H1 (cell line): ENCODE measurements around the gene ADGRL3. TPM values are rescaled to one million over a fixed set of nuclear protein-coding genes. Genes with fewer than 3 reads are reported as not detected.

ENCODE experiments used
- CTCF ChIA-PET: fragments of 300-600 bp; sonication (Branson Sonifier 250); formaldehyde crosslinking; loops from one replicate; lab custom pipeline; 2021; ENCODE audit not compliant: partially characterized antibody; lab: Charles Lee
- POLR2A ChIA-PET: fragments of 300-600 bp; sonication (Branson Sonifier 250); formaldehyde crosslinking; loops from one replicate; lab custom pipeline; 2021; ENCODE audit warnings: inconsistent platforms; ENCODE audit not compliant: partially characterized antibody; lab: Charles Lee
- DNase-seq, 2 experiments: peaks; one replicate each; pipeline versions ENCODE4 v3.0.0 to v3.0.0-alpha.2; 2010 to 2022; ENCODE audit warnings: low spot score in 2 of 2, low read depth in 1 of 2, mixed read lengths in 1 of 2
- FAIRE-seq: peaks from 2 replicates; lab custom pipeline; 2011; peaks lifted over from hg19 to GRCh38; lab: Jason Lieb, UNC
- H2AFZ ChIP-seq: 2 replicates; pipeline ENCODE4 v1.8.1; 2012; ENCODE audit warnings: low read length, inconsistent platforms
- H2AK5ac ChIP-seq: 2 replicates; pipeline ENCODE4 v1.6.1; 2013; ENCODE audit warnings: low read depth, low read length
- H2BK120ac ChIP-seq: replicated peaks from 2 replicates; pipeline ENCODE3; 2013; ENCODE audit warnings: low read depth, low read length, inconsistent platforms
- H2BK12ac ChIP-seq: 2 replicates; pipeline ENCODE4 v1.6.1; 2013; ENCODE audit warnings: low read depth, low read length
- H2BK15ac ChIP-seq: 2 replicates; pipeline ENCODE4 v1.6.1; 2013; ENCODE audit warnings: low read length
- H2BK20ac ChIP-seq: 2 replicates; pipeline ENCODE4 v1.6.1; 2013; ENCODE audit warnings: low read length
- H2BK5ac ChIP-seq: 2 replicates; pipeline ENCODE4 v1.6.1; 2013; ENCODE audit warnings: low read depth, low read length
- H3K14ac ChIP-seq: 2 replicates; pipeline ENCODE4 v1.6.1; 2013; ENCODE audit warnings: inconsistent platforms; ENCODE audit not compliant: insufficient read length
- H3K18ac ChIP-seq: 2 replicates; pipeline ENCODE4 v1.6.1; 2013; ENCODE audit warnings: low read length; ENCODE audit errors: extremely low read depth
- H3K23ac ChIP-seq: 2 replicates; pipeline ENCODE4 v1.6.1; 2013; ENCODE audit warnings: inconsistent platforms; ENCODE audit not compliant: insufficient read length
- H3K23me2 ChIP-seq: 2 replicates; pipeline ENCODE4 v1.6.1; 2013; ENCODE audit warnings: low read depth, low read length
- H3K27ac ChIP-seq: 2 replicates; pipeline ENCODE4 v1.6.1; 2011; ENCODE audit warnings: low read depth, low read length, inconsistent platforms
- H3K27me3 ChIP-seq, 4 experiments: replicated peaks in 1 of 4; 1 replicate in 1 of 4; 2 replicates in 3 of 4; pipeline versions ENCODE4 v1.6.1 to v1.8.1; 2011 to 2013; ENCODE audit warnings: low read length in 3 of 4, mild to moderate bottlenecking in 3 of 4, inconsistent platforms in 2 of 4, mixed read lengths in 2 of 4, moderate library complexity in 1 of 4; ENCODE audit not compliant: control insufficient read depth in 3 of 4, insufficient read depth in 3 of 4; ENCODE audit errors: extremely low read depth in 1 of 4
- H3K36me3 ChIP-seq, 4 experiments: 2 replicates each; pipeline versions ENCODE4 v1.6.1 to v1.8.1; 2011 to 2013; ENCODE audit warnings: mild to moderate bottlenecking in 4 of 4, low read length in 3 of 4, moderate library complexity in 2 of 4, control low read depth in 1 of 4, inconsistent platforms in 1 of 4; ENCODE audit not compliant: insufficient read depth in 4 of 4, control insufficient read depth in 2 of 4
- H3K4ac ChIP-seq: replicated peaks from 2 replicates; pipeline ENCODE3; 2013; ENCODE audit warnings: low read length, low read depth, mixed read lengths, inconsistent platforms; ENCODE audit not compliant: insufficient read length
- H3K4me1 ChIP-seq, 4 experiments: replicated peaks in 1 of 4; 1 replicate in 1 of 4; 2 replicates in 3 of 4; pipeline versions ENCODE4 v1.6.1 to v1.8.1; 2011 to 2013; ENCODE audit warnings: low read length in 3 of 4, inconsistent platforms in 2 of 4, mixed read lengths in 1 of 4; ENCODE audit not compliant: insufficient read depth in 4 of 4, control insufficient read depth in 3 of 4
- H3K4me2 ChIP-seq, 2 experiments: 2 replicates each; pipeline versions ENCODE4 v1.6.1 to v1.8.1; 2011 to 2013; ENCODE audit warnings: low read depth in 2 of 2, low read length in 2 of 2, control low read depth in 1 of 2, inconsistent platforms in 1 of 2, mild to moderate bottlenecking in 1 of 2; ENCODE audit not compliant: insufficient read depth in 1 of 2
- H3K4me3 ChIP-seq, 4 experiments: fragments of 200-600, 300-600 bp in 1 of 4; sonication (generic), shearing (Covaris generic), sonication (Bioruptor Twin) in 1 of 4; 2 replicates each; pipeline versions ENCODE4 v1.5.1 to v1.8.1; 2011 to 2016; ENCODE audit warnings: low read length in 4 of 4, low read depth in 3 of 4, control low read depth in 2 of 4, inconsistent platforms in 2 of 4, mild to moderate bottlenecking in 2 of 4, mixed read lengths in 1 of 4, moderate library complexity in 1 of 4; ENCODE audit not compliant: insufficient read depth in 2 of 4; ENCODE audit errors: extremely low read depth in 1 of 4
- H3K56ac ChIP-seq: replicated peaks from 2 replicates; pipeline ENCODE3; 2013; ENCODE audit warnings: low read depth, mild to moderate bottlenecking, mixed read lengths, low read length, inconsistent platforms; ENCODE audit not compliant: insufficient read length
- H3K79me1 ChIP-seq: 2 replicates; pipeline ENCODE4 v1.6.1; 2013; ENCODE audit warnings: low read depth, low read length, control low read depth
- H3K79me2 ChIP-seq, 2 experiments: 2 replicates each; pipeline versions ENCODE4 v1.6.1 to v1.8.1; 2012 to 2013; ENCODE audit warnings: low read length in 2 of 2, mild to moderate bottlenecking in 2 of 2, inconsistent platforms in 1 of 2; ENCODE audit not compliant: insufficient read depth in 2 of 2, control insufficient read depth in 1 of 2
- H3K9ac ChIP-seq, 4 experiments: replicated peaks in 1 of 4; 1 replicate in 1 of 4; 2 replicates in 3 of 4; pipeline versions ENCODE4 v1.6.1 to v1.8.1; 2011 to 2013; ENCODE audit warnings: low read depth in 3 of 4, low read length in 3 of 4, control low read depth in 2 of 4, mild to moderate bottlenecking in 2 of 4, moderate library complexity in 2 of 4, inconsistent platforms in 1 of 4; ENCODE audit errors: extremely low read depth in 1 of 4
- H3K9me3 ChIP-seq, 2 experiments: 2 replicates each; pipeline versions ENCODE4 v1.6.1 to v1.8.1; 2012 to 2013; ENCODE audit warnings: mild to moderate bottlenecking in 2 of 2, moderate library complexity in 2 of 2, control low read depth in 1 of 2, inconsistent platforms in 1 of 2, low read depth in 1 of 2, low read length in 1 of 2, mixed read lengths in 1 of 2; ENCODE audit not compliant: insufficient read depth in 2 of 2
- H4K20me1 ChIP-seq, 2 experiments: replicated peaks in 1 of 2; 2 replicates each; pipeline versions ENCODE3 to v1.8.1; 2011 to 2013; ENCODE audit warnings: inconsistent platforms in 2 of 2, low read length in 2 of 2, mild to moderate bottlenecking in 1 of 2; ENCODE audit not compliant: insufficient read depth in 2 of 2, control insufficient read depth in 1 of 2
- H4K5ac ChIP-seq: 2 replicates; pipeline ENCODE4 v1.6.1; 2013; ENCODE audit warnings: low read length, low read depth, mixed read lengths, inconsistent platforms; ENCODE audit not compliant: insufficient read length
- H4K8ac ChIP-seq: 2 replicates; pipeline ENCODE4 v1.8.0; 2013; ENCODE audit warnings: mild to moderate bottlenecking, moderate library complexity, low read length, inconsistent platforms; ENCODE audit not compliant: insufficient read depth; ENCODE audit errors: extremely low read depth
- H4K91ac ChIP-seq: replicated peaks from 2 replicates; pipeline ENCODE3; 2013; ENCODE audit warnings: low read length, mixed read lengths, inconsistent platforms; ENCODE audit not compliant: insufficient read length
- CBX8 ChIP-seq: fragments of 300-800, 300-1000 bp; sonication (generic); IDR thresholded peaks from 2 replicates; pipeline ENCODE4 v1.7.1; 2016; ENCODE audit warnings: low read depth, low read length, borderline replicate concordance
- EP300 ChIP-seq, 2 experiments: IDR thresholded peaks; 1 replicate in 1 of 2; 2 replicates in 1 of 2; pipeline ENCODE4 v1.6.1; 2011 to 2012; ENCODE audit warnings: low read depth in 2 of 2, low read length in 2 of 2, mild to moderate bottlenecking in 2 of 2, borderline replicate concordance in 1 of 2, inconsistent platforms in 1 of 2, moderate library complexity in 1 of 2
- HDAC2 ChIP-seq, 2 experiments: fragments of 300-600 bp in 1 of 2; sonication (generic) in 1 of 2; IDR thresholded peaks; 2 replicates each; pipeline ENCODE4 v1.6.1; 2011 to 2012; ENCODE audit warnings: low read depth in 2 of 2, low read length in 2 of 2, mild to moderate bottlenecking in 2 of 2, moderate library complexity in 2 of 2, borderline replicate concordance in 1 of 2, inconsistent platforms in 1 of 2
- MAFK ChIP-seq: IDR thresholded peaks from 2 replicates; pipeline ENCODE4 v1.6.1; 2012; ENCODE audit warnings: low read depth, mild to moderate bottlenecking, improper control_type of control experiment, low read length
- NANOG ChIP-seq: IDR thresholded peaks from 2 replicates; pipeline ENCODE4 v1.6.1; 2011; ENCODE audit warnings: low read length, low read depth, mild to moderate bottlenecking, inconsistent platforms; ENCODE audit not compliant: insufficient read depth, poor library complexity, severe bottlenecking
- POU5F1 ChIP-seq: IDR thresholded peaks from 2 replicates; pipeline ENCODE4 v1.6.1; 2011; ENCODE audit warnings: low read depth, mild to moderate bottlenecking, low read length, moderate library complexity
- SAP30 ChIP-seq: fragments of 300-600 bp; sonication (generic); IDR thresholded peaks from 2 replicates; pipeline ENCODE4 v1.7.1; 2012; ENCODE audit warnings: low read length, moderate library complexity, mild to moderate bottlenecking, inconsistent platforms; ENCODE audit not compliant: insufficient read depth, insufficient replicate concordance
- SIN3A ChIP-seq, 2 experiments: IDR thresholded peaks in 1 of 2; conservative IDR thresholded peaks in 1 of 2; 2 replicates each; pipeline ENCODE4 v1.6.1; 2011 to 2012; ENCODE audit warnings: low read length in 2 of 2, improper control_type of control experiment in 1 of 2, low read depth in 1 of 2, mild to moderate bottlenecking in 1 of 2
- SIX5 ChIP-seq: IDR thresholded peaks from 2 replicates; pipeline ENCODE4 v1.6.1; 2011; ENCODE audit warnings: mild to moderate bottlenecking, low read depth, low read length
- SUZ12 ChIP-seq: fragments of 200-600 bp; sonication (generic); IDR thresholded peaks from 2 replicates; pipeline ENCODE4 v1.6.1; 2012; ENCODE audit warnings: mild to moderate bottlenecking, inconsistent platforms, low read length, moderate library complexity, mixed read lengths
- WGBS, 2 experiments: shearing (Covaris generic) in 1 of 2; methylation state at CpG; one replicate each; pipeline versions ENCODE4 v1.1.6 to v1.1.7; 2013 to 2015; ENCODE audit warnings: low lambda C conversion rate in 2 of 2, mixed read lengths in 2 of 2, inconsistent platforms in 1 of 2, low coverage in 1 of 2, missing lambda C conversion rate in 1 of 2; ENCODE audit not compliant: insufficient replicate concordance in 2 of 2, insufficient coverage in 1 of 2, insufficient read length in 1 of 2; ENCODE audit errors: extremely low coverage in 1 of 2, missing lambda C conversion rate in 1 of 2; 5-methylcytosine and 5-hydroxymethylcytosine counted together
- polyA plus RNA-seq, 7 experiments: library from polyadenylated mRNA; depleted of rRNA in 3 of 7; stranded (reverse) in 5 of 7; unstranded in 2 of 7; fragments of >200 nt in 5 of 7; fragments of 200-250 nt in 2 of 7; gene quantifications; 1 replicate in 5 of 7; 2 replicates in 1 of 7; 4 replicates in 1 of 7; pipeline versions ENCODE4 v1.2.1 to v1.2.3, GENCODE V29; 2011 to 2013; ENCODE audit warnings: missing spikeins in 2 of 7, mixed read lengths in 2 of 7
- total RNA-seq: library from RNA; stranded (reverse); fragmentation: NEBNext Ultra II Directional; extraction: Animal tissue kit (Norgen Biotek cat#: 25700); gene quantifications from 2 replicates; pipeline ENCODE4 v1.2.1, GENCODE V29; 2021
- TF ChIP-seq, protein P1 (sequence below): IDR thresholded peaks from 2 replicates; pipeline ENCODE4 v1.6.1; 2012; ENCODE audit warnings: low read length, inconsistent platforms

ADGRL3 gene
- total and polyA plus RNA-seq, 2 of the 8 experiments (the other 6 are each of a cell fraction or from before 2014, with no cell fraction given), result 6.6 to 13.0 TPM

DNA sequence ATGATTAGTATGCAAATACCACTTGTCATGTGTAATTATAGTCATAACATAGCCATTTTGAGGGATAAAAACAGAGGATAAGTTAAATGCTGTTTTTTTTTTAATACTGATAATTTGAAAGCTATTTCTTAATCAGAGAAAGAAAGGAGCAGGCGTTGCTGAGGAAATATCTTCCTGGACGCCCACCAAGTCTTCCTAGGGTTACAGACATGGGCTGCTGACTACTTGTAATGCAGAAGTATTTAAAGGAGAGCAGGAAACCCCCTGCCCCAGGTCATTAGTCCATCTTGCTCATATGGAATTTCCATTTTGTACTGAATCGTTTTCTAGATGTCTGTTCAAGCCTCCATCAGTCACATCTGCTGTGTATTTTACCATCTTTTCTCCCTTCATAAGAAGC, 176.2 kb downstream of the ADGRL3 start:
- H3K9me3 ChIP-seq, result peaks cover 0 to 7% of the 10 kb centered on the region in 2 experiments; a peak in 1 of 4 replicates
- no peak for FAIRE-seq
- peaks cover 0 to 12% of the 10 kb centered on the region in 2 experiments; a peak in 2 of 4 replicates for H3K79me2 ChIP-seq
- H3K27ac ChIP-seq, result no peak overlapping the region
- H4K20me1 ChIP-seq, result no peaks in the 10 kb centered on the region
- no peak overlapping the region for H2BK120ac ChIP-seq
- ChIA-PET POLR2A (no interaction called here), CTCF (interaction anchor here (0.7 kb wide), 1 partner anchor 95 kb away, joined by 3 read pairs; no protein-coding TSS in a partner anchor)
- no peak overlapping the region for H3K23ac ChIP-seq
- H3K4me2 ChIP-seq, result no peak overlapping the region
- no peak overlapping the region for H2AFZ ChIP-seq
- H3K4ac ChIP-seq, result no peak overlapping the region
- no peak for DNase-seq
- no peak overlapping the region for H4K91ac ChIP-seq
- H3K14ac ChIP-seq, result no peak overlapping the region
- peaks cover 0 to 9% (median 4%) of the 10 kb centered on the region in 4 experiments; a peak in 3 of 7 replicates for H3K4me1 ChIP-seq
- no peak overlapping the region for H3K18ac ChIP-seq
- H4K8ac ChIP-seq, result no peak overlapping the region
- no peak overlapping the region for H2BK5ac ChIP-seq
- no peak overlapping the region for H3K56ac ChIP-seq
- H2BK15ac ChIP-seq, result no peak overlapping the region
- H3K27me3 ChIP-seq, result no peaks in the 10 kb centered on the region
- H3K9ac ChIP-seq, result no peak overlapping the region
- H3K36me3 ChIP-seq, result no peaks in the 10 kb centered on the region; a peak in 1 of 8 replicates
- H2BK12ac ChIP-seq, result no peak overlapping the region
- H2BK20ac ChIP-seq, result no peak overlapping the region
- no peak overlapping the region for H4K5ac ChIP-seq
- 80% methylated on average over 3 of the region's 3 CpGs; no CpG with 5 or more reads in 1 of the 2 experiments for WGBS, 2 experiments
- no peak overlapping the region; the same call in 1 of the 2 replicates for H2AK5ac ChIP-seq
- no peaks in the 10 kb centered on the region for H3K23me2 ChIP-seq
- H3K4me3 ChIP-seq, result no peak overlapping the region
- no peaks in the 10 kb centered on the region for H3K79me1 ChIP-seq
- TF ChIP-seq NANOG (no peak), POU5F1 (no peak), SIN3A (conservative IDR thresholded peaks at IDR 0.05 in 1 of 2, IDR thresholded peaks at IDR 0.05 in 1 of 2; ENCODE audit: low read depth in 1 of 2, low read length in 2 of 2) (no peak), EP300 (IDR thresholded peaks at IDR 0.05; ENCODE audit: borderline replicate concordance in 1 of 2, low read depth in 2 of 2, low read length in 2 of 2) (no peak), SUZ12 (no peak), SIX5 (no peak), CBX8 (no peak), SAP30 (no peak), HDAC2 (IDR thresholded peaks at IDR 0.05; ENCODE audit: borderline replicate concordance in 1 of 2, low read depth in 2 of 2, low read length in 2 of 2) (no peak), MAFK (no peak)
- TF ChIP-seq, protein P1, sequence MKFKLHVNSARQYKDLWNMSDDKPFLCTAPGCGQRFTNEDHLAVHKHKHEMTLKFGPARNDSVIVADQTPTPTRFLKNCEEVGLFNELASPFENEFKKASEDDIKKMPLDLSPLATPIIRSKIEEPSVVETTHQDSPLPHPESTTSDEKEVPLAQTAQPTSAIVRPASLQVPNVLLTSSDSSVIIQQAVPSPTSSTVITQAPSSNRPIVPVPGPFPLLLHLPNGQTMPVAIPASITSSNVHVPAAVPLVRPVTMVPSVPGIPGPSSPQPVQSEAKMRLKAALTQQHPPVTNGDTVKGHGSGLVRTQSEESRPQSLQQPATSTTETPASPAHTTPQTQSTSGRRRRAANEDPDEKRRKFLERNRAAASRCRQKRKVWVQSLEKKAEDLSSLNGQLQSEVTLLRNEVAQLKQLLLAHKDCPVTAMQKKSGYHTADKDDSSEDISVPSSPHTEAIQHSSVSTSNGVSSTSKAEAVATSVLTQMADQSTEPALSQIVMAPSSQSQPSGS, result no peak
